Lower leg skin (tissue), 3 donors: ENCODE results near the gene COLGALT1.

Source experiments
- POLR2A ChIP-seq, 2 donors: fragments of 450-650 bp; IDR thresholded peaks; one replicate each; pipeline ENCODE4 v1.6.1; 2016 to 2017; ENCODE audit warnings: antibody characterized with exemption in 2 of 2, mild to moderate bottlenecking in 1 of 2, moderate library complexity in 1 of 2
- TF ChIP-seq, protein P1 (sequence below), 3 donors: fragments of 450-650 bp; IDR thresholded peaks; one replicate each; pipeline ENCODE4 v1.5.1; 2016; ENCODE audit warnings: antibody characterized with exemption in 3 of 3, mild to moderate bottlenecking in 3 of 3, moderate library complexity in 2 of 3

DNA sequence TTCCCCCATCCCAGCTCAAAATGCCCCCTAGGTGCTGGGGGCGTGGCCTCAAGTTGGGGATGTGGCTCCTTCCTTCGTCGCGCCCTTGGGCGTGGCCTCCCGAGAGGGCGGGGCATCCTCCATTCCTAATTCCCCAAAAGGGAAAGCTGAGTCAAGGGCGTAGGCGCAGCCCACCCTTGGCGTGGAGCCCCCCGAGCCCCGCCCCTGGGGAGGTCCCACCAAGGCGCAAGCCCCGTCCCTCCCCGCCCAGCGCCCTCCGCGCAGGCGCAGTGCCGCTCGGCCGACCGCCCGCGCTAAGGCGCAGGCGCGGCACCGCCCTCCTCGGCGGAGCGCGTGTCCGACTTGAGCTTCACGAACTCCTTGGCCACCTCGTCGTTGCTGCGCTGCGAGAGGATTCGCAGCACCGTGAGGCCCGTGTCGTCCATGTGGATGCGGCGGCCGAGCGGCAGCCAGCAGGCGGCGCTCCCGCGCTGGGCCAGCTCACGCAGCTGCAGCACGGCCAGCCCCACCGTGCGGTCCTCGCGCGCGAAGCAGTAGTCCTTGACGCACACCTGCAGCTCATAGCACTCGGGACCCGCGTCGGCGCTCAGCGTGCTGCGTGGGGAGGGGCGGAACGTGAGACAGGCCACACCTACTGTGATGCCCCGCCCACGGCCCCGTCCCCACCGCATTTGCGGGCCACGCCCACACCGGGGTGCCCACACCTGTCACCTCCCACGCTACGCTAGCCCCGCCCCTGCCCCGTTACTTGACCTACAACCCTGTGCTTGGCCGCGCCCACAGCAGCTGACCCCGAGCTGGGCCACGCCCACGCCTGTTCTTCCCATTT is 50.5 kb downstream of the COLGALT1 start:
- no peak for TF ChIP-seq POLR2A (IDR thresholded peaks at IDR 0.05)
- TF ChIP-seq, protein P1, sequence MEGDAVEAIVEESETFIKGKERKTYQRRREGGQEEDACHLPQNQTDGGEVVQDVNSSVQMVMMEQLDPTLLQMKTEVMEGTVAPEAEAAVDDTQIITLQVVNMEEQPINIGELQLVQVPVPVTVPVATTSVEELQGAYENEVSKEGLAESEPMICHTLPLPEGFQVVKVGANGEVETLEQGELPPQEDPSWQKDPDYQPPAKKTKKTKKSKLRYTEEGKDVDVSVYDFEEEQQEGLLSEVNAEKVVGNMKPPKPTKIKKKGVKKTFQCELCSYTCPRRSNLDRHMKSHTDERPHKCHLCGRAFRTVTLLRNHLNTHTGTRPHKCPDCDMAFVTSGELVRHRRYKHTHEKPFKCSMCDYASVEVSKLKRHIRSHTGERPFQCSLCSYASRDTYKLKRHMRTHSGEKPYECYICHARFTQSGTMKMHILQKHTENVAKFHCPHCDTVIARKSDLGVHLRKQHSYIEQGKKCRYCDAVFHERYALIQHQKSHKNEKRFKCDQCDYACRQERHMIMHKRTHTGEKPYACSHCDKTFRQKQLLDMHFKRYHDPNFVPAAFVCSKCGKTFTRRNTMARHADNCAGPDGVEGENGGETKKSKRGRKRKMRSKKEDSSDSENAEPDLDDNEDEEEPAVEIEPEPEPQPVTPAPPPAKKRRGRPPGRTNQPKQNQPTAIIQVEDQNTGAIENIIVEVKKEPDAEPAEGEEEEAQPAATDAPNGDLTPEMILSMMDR (IDR thresholded peaks at IDR 0.05) = no peak
